Lower leg skin (tissue), 3 donors: ENCODE measurements around the gene FTSJ3.

Source experiments
- POLR2A ChIP-seq, 2 donors: fragments of 450-650 bp; IDR thresholded peaks; one replicate each; pipeline ENCODE4 v1.6.1; 2016 to 2017; ENCODE audit warnings: antibody characterized with exemption in 2 of 2, mild to moderate bottlenecking in 1 of 2, moderate library complexity in 1 of 2
- TF ChIP-seq, protein P1 (sequence below), 3 donors: fragments of 450-650 bp; IDR thresholded peaks; one replicate each; pipeline ENCODE4 v1.5.1; 2016; ENCODE audit warnings: antibody characterized with exemption in 3 of 3, mild to moderate bottlenecking in 3 of 3, moderate library complexity in 2 of 3

DNA sequence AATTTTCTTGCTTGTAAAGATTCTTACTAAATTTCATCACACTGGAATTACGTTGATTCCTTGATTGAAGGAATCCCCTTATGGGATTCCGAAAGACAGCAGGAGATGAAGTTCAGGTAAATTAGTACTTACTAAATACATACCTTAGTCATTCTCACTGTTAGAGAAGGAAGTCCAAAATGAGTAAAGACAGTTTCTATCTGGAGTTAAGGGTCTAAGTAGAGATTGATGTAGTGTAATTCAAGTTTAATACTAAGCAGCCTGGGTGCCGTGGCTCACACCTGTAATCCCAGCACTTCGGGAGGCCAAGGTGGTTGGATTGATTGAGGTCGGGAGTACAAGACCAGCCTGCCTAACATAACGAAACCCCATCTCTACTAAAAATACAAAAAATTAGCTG, 43.9 kb downstream of the FTSJ3 start:
- TF ChIP-seq, protein P1, sequence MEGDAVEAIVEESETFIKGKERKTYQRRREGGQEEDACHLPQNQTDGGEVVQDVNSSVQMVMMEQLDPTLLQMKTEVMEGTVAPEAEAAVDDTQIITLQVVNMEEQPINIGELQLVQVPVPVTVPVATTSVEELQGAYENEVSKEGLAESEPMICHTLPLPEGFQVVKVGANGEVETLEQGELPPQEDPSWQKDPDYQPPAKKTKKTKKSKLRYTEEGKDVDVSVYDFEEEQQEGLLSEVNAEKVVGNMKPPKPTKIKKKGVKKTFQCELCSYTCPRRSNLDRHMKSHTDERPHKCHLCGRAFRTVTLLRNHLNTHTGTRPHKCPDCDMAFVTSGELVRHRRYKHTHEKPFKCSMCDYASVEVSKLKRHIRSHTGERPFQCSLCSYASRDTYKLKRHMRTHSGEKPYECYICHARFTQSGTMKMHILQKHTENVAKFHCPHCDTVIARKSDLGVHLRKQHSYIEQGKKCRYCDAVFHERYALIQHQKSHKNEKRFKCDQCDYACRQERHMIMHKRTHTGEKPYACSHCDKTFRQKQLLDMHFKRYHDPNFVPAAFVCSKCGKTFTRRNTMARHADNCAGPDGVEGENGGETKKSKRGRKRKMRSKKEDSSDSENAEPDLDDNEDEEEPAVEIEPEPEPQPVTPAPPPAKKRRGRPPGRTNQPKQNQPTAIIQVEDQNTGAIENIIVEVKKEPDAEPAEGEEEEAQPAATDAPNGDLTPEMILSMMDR (IDR thresholded peaks at IDR 0.05): no peak
- no peak for TF ChIP-seq POLR2A (IDR thresholded peaks at IDR 0.05)
